ENCODE data around the gene NXN.
"Not testable (repeated sequence)": the region's sequence is repeated elsewhere in the genome, so short reads cannot be mapped to it uniquely, and the experiment has no call there.

DNA sequence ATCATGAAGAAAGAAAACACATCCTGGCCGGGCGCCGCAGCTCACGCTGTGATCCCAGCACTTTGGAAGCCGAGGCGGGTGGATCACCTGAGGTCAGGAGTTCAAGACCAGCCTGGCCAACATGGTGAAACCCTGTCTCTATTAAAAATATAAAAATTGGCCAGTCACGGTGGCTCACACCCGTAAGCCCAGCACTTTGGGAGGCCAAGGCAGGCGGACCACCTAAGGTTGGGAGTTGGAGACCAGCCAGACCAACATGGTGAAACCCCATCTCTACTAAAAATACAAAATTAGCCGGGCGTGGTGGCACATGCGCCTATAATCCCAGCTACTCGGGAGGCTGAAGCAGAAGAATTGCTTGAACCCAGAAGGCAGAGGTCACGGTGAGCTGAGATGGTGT is 7.7 kb downstream of the NXN start:
- TF ChIP-seq EZH2 (IDR thresholded peaks at IDR 0.05; ENCODE audit: borderline replicate concordance, insufficient read depth, low read depth, low read length, poor library complexity, severe bottlenecking) = not testable (repeated sequence)
- TF ChIP-seq, protein P1, sequence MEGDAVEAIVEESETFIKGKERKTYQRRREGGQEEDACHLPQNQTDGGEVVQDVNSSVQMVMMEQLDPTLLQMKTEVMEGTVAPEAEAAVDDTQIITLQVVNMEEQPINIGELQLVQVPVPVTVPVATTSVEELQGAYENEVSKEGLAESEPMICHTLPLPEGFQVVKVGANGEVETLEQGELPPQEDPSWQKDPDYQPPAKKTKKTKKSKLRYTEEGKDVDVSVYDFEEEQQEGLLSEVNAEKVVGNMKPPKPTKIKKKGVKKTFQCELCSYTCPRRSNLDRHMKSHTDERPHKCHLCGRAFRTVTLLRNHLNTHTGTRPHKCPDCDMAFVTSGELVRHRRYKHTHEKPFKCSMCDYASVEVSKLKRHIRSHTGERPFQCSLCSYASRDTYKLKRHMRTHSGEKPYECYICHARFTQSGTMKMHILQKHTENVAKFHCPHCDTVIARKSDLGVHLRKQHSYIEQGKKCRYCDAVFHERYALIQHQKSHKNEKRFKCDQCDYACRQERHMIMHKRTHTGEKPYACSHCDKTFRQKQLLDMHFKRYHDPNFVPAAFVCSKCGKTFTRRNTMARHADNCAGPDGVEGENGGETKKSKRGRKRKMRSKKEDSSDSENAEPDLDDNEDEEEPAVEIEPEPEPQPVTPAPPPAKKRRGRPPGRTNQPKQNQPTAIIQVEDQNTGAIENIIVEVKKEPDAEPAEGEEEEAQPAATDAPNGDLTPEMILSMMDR (IDR thresholded peaks at IDR 0.05) = not testable (repeated sequence)

All from B cell (primary cell).